OCI-LY7 (cell line): ENCODE results near the gene LTO1. TPM values are rescaled to one million over a fixed set of nuclear protein-coding genes. Genes with fewer than 3 reads are reported as not detected.

Experiments used
- BruUV-seq: library from RNA; stranded (reverse); fragments of 400-500 nt; replicated peaks from 2 replicates; lab custom pipeline; 2021; lab: Mats Ljungman, UMichigan
- CTCF ChIA-PET: fragments of 300-600 bp; sonication (Branson Sonifier 250); formaldehyde crosslinking; loops from one replicate; lab custom pipeline; 2022; ENCODE audit warnings: antibody characterized with exemption; ENCODE audit not compliant: unreplicated experiment; lab: Charles Lee
- POLR2A ChIA-PET: fragments of 300-600 bp; sonication (Branson Sonifier 250); formaldehyde crosslinking; loops from one replicate; lab custom pipeline; 2022; ENCODE audit warnings: antibody characterized with exemption; lab: Charles Lee
- DNase-seq: peaks from one replicate; pipeline ENCODE4 v3.0.0-alpha.2; 2015; ENCODE audit warnings: low spot score
- H2AFZ ChIP-seq: fragments of 200-600 bp; sonication (generic), shearing (Covaris generic); 2 replicates; pipeline ENCODE4 v1.6.1; 2014; ENCODE audit warnings: mild to moderate bottlenecking, antibody characterized with exemption, low read length, moderate library complexity
- H3K27ac ChIP-seq: fragments of 200-600 bp; sonication (generic); 2 replicates; pipeline ENCODE4 v1.5.1; 2014; ENCODE audit warnings: mixed run types, low read depth, mild to moderate bottlenecking, moderate library complexity, low read length, inconsistent platforms; ENCODE audit not compliant: poor library complexity, severe bottlenecking
- H3K36me3 ChIP-seq: fragments of 200-600 bp; sonication (generic); 2 replicates; pipeline ENCODE4 v1.6.1; 2014; ENCODE audit warnings: mild to moderate bottlenecking, antibody characterized with exemption, low read length, moderate library complexity, mixed read lengths; ENCODE audit not compliant: insufficient read depth
- H3K4me1 ChIP-seq: fragments of 200-600 bp; sonication (generic); 2 replicates; pipeline ENCODE4 v1.5.1; 2014; ENCODE audit warnings: mild to moderate bottlenecking, low read length; ENCODE audit not compliant: insufficient read depth, poor library complexity, severe bottlenecking
- H3K4me2 ChIP-seq: fragments of 200-600 bp; sonication (generic); 2 replicates; pipeline ENCODE4 v1.6.1; 2014; ENCODE audit warnings: mild to moderate bottlenecking, low read length
- H3K4me3 ChIP-seq: fragments of 200-600 bp; sonication (generic); 2 replicates; pipeline ENCODE4 v1.5.1; 2014; ENCODE audit warnings: mild to moderate bottlenecking, low read depth, low read length; ENCODE audit not compliant: poor library complexity, severe bottlenecking
- H3K79me2 ChIP-seq: fragments of 200-600 bp; sonication (generic); 2 replicates; pipeline ENCODE4 v1.6.1; 2016; ENCODE audit warnings: low read depth, mild to moderate bottlenecking, low read length, moderate library complexity, mixed read lengths; ENCODE audit not compliant: insufficient read depth
- H3K9me2 ChIP-seq: fragments of 200-600 bp; sonication (generic); 2 replicates; pipeline ENCODE4 v1.6.1; 2016; ENCODE audit warnings: mild to moderate bottlenecking, low read length, mixed read lengths; ENCODE audit not compliant: insufficient read depth
- H3K9me3 ChIP-seq: fragments of 200-600 bp; sonication (generic); 2 replicates; pipeline ENCODE4 v1.6.1; 2014; ENCODE audit warnings: mild to moderate bottlenecking, mixed run types, low read length, mixed read lengths
- H4K20me1 ChIP-seq: fragments of 200-600 bp; sonication (generic); 2 replicates; pipeline ENCODE4 v1.6.1; 2014; ENCODE audit warnings: mild to moderate bottlenecking, antibody characterized with exemption, low read length, moderate library complexity, mixed read lengths; ENCODE audit not compliant: insufficient read depth
- EZH2phosphoT487 ChIP-seq: fragments of 200-600 bp; sonication (generic); IDR thresholded peaks from 2 replicates; pipeline ENCODE4 v1.6.1; 2018; ENCODE audit warnings: low read depth, borderline replicate concordance, mild to moderate bottlenecking, mixed run types, antibody characterized with exemption, low read length, moderate library complexity, mixed read lengths
- intact Hi-C: fragments of 100-400 bp; cut with micrococcal nuclease; formaldehyde crosslinking; loops from one replicate; pipeline ENCODE4 v1.10.0; 2022; ENCODE audit not compliant: unreplicated experiment
- total RNA-seq, 2 experiments: library from RNA; depleted of rRNA in 1 of 2; stranded (reverse); fragments of >200 nt in 1 of 2; shearing (Covaris generic) in 1 of 2; gene quantifications; 2 replicates each; pipeline ENCODE4 v1.2.3, GENCODE V29; 2014 to 2022
- TF ChIP-seq, protein P1 (sequence below): fragments of 200-600 bp; sonication (generic); conservative IDR thresholded peaks from 2 replicates; pipeline ENCODE4 v1.5.1; 2014; ENCODE audit warnings: mild to moderate bottlenecking, antibody characterized with exemption, low read length, moderate library complexity, mixed read lengths

Gene LTO1
- total RNA-seq, 2 experiments from 2014 or later, result 28.8 to 35.9 TPM

DNA sequence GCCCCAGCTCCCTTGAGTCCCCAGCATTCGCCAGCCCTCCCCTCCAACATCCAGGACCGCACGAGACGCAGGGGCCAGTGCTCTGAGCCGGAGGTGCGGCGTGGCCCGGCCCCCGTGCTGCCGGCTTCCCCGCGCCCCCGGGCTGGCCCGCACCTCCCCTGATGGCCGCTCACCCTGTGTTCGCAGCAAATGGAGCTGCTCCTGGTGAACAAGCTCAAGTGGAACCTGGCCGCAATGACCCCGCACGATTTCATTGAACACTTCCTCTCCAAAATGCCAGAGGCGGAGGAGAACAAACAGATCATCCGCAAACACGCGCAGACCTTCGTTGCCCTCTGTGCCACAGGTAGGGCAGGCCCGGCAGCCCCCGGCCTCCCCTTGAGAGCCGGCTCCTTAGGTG lies 31.5 kb downstream of the LTO1 start:
- Histone ChIP-seq H3K36me3 (no peaks in the 10 kb centered on the region), H3K9me2 (no peaks in the 10 kb centered on the region), H3K79me2 (no peaks in the 10 kb centered on the region), H3K27ac (no peak overlapping the region), H3K9me3 (no peaks in the 10 kb centered on the region), H3K4me2 (no peak overlapping the region), H4K20me1 (no peaks in the 10 kb centered on the region), H3K4me1 (no peaks in the 10 kb centered on the region), H3K4me3 (no peak overlapping the region), H2AFZ (no peak overlapping the region)
- intact Hi-C loops, result loop anchor here (1.0 kb wide), 2 partner anchors 351 to 542 kb away; no protein-coding TSS in a partner anchor
- CTCF ChIA-PET, result no interaction called here
- TF ChIP-seq, protein P1, sequence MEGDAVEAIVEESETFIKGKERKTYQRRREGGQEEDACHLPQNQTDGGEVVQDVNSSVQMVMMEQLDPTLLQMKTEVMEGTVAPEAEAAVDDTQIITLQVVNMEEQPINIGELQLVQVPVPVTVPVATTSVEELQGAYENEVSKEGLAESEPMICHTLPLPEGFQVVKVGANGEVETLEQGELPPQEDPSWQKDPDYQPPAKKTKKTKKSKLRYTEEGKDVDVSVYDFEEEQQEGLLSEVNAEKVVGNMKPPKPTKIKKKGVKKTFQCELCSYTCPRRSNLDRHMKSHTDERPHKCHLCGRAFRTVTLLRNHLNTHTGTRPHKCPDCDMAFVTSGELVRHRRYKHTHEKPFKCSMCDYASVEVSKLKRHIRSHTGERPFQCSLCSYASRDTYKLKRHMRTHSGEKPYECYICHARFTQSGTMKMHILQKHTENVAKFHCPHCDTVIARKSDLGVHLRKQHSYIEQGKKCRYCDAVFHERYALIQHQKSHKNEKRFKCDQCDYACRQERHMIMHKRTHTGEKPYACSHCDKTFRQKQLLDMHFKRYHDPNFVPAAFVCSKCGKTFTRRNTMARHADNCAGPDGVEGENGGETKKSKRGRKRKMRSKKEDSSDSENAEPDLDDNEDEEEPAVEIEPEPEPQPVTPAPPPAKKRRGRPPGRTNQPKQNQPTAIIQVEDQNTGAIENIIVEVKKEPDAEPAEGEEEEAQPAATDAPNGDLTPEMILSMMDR, result no peak; the same call in 1 of the 2 replicates
- TF ChIP-seq EZH2phosphoT487, result no peak
- DNase-seq, result no peak
- POLR2A ChIA-PET, result interaction anchor here (0.6 kb wide), 2 partner anchors 164 to 538 kb away, joined by 3 read pairs; no protein-coding TSS in a partner anchor
- no TSS peak for BruUV-seq

DNA sequence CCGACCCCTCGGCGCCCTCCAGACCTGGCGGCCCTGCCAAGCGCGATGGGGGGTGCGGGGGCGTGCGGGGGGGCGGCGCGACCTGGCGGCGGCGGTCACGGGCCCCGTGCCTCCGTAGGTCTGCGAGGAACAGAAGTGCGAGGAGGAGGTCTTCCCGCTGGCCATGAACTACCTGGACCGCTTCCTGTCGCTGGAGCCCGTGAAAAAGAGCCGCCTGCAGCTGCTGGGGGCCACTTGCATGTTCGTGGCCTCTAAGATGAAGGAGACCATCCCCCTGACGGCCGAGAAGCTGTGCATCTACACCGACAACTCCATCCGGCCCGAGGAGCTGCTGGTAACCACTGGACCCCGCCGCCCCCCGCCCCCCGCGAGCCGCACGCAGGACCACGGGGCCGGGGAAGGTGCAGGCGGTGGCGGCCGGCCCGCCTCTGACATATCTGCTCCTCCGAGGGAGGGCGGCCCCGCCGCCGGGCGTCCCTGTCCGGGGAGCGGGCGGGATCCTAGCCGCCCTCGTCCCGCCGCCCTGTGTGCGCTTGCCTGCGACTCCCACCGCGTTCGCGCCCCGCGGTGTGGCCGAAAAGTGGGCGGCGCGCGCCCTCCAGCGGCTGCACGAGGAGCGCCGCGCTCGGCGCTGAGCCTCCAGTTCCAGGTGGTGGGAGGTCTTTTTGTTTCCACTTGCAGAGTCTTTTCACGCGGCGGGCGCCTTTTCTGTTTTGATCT lies 32.1 kb downstream of the LTO1 start:
- no peaks in the 10 kb centered on the region for H3K36me3 ChIP-seq
- CTCF ChIA-PET, result no interaction called here
- peak; percentile 81 for DNase-seq
- peak overlapping the region; percentile 69 for H3K4me3 ChIP-seq
- H3K9me2 ChIP-seq, result no peaks in the 10 kb centered on the region
- POLR2A ChIA-PET, result interaction anchor here (0.6 kb wide), 2 partner anchors 164 to 395 kb away, joined by 3 read pairs; no protein-coding TSS in a partner anchor
- H3K27ac ChIP-seq, result no peak overlapping the region
- H3K4me2 ChIP-seq, result peak overlapping the region; percentile 92
- BruUV-seq, result no TSS peak
- no peaks in the 10 kb centered on the region for H3K4me1 ChIP-seq
- H3K79me2 ChIP-seq, result no peaks in the 10 kb centered on the region
- intact Hi-C loops, result loop anchor here (1.0 kb wide), 2 partner anchors 351 to 542 kb away; no protein-coding TSS in a partner anchor
- no peaks in the 10 kb centered on the region for H3K9me3 ChIP-seq
- no peaks in the 10 kb centered on the region for H4K20me1 ChIP-seq
- TF ChIP-seq, protein P1, result peak; percentile 85
- no peak for TF ChIP-seq EZH2phosphoT487
- peak overlapping the region; percentile 60; the same call in 1 of the 2 replicates for H2AFZ ChIP-seq

DNA sequence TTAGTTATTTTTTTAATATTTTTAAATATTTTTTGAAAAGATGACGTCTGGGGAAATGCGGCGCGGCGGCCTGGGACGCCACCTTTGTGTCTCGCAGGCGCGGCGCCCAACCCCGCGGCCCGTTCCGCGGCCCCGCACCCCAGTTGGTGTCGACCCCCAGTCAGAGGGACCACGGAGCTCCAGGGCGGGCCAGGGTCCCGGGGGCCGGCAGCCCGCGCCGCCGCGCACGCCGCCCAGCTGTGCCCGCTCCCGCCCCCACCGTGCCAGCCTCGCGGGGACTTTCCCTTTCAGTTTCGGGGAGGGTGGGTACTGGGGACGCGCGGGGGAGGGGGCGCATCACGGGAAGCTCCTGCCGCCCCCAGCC lies 32.6 kb downstream of the LTO1 start:
- POLR2A ChIA-PET, result interaction anchor here (0.6 kb wide), 1 partner anchor 395 kb away, joined by 3 read pairs; no protein-coding TSS in a partner anchor
- H2AFZ ChIP-seq, result peak overlapping the region; percentile 60; the same call in 1 of the 2 replicates
- no peaks in the 10 kb centered on the region for H3K9me2 ChIP-seq
- no peaks in the 10 kb centered on the region for H3K79me2 ChIP-seq
- BruUV-seq, result no TSS peak
- H3K36me3 ChIP-seq, result no peaks in the 10 kb centered on the region
- CTCF ChIA-PET, result no interaction called here
- peak overlapping the region; percentile 69 for H3K4me3 ChIP-seq
- H4K20me1 ChIP-seq, result no peaks in the 10 kb centered on the region
- TF ChIP-seq, protein P1, result no peak
- no peak for TF ChIP-seq EZH2phosphoT487
- no peak overlapping the region for H3K27ac ChIP-seq
- H3K4me1 ChIP-seq, result no peaks in the 10 kb centered on the region
- DNase-seq, result no peak
- no peaks in the 10 kb centered on the region for H3K9me3 ChIP-seq
- intact Hi-C loops, result no loop called here
- peak overlapping the region; percentile 92 for H3K4me2 ChIP-seq
